Endothelial cell (in vitro differentiated cells): ENCODE measurements around the gene OXCT1. TPM values are rescaled to one million over a fixed set of nuclear protein-coding genes. Genes with fewer than 3 reads are reported as not detected.
A peak's percentile ranks its signal among the peaks of the same experiment; 100 is the strongest.

ENCODE experiments used
- DNase-seq: peaks from one replicate; pipeline ENCODE4 v3.0.0; 2021; ENCODE audit warnings: low spot score
- H3K27ac Mint-ChIP-seq: one replicate; pipeline ENCODE4 v1.8.0; 2021; ENCODE audit warnings: mixed read lengths, inconsistent platforms; ENCODE audit not compliant: unreplicated experiment
- H3K27me3 Mint-ChIP-seq: one replicate; pipeline ENCODE4 v1.8.0; 2021; ENCODE audit warnings: mild to moderate bottlenecking, moderate library complexity, mixed read lengths, inconsistent platforms; ENCODE audit not compliant: unreplicated experiment
- H3K36me3 Mint-ChIP-seq: one replicate; pipeline ENCODE4 v1.8.0; 2021; ENCODE audit warnings: mild to moderate bottlenecking, low read depth, mixed read lengths, inconsistent platforms; ENCODE audit not compliant: unreplicated experiment
- H3K4me1 Mint-ChIP-seq: one replicate; pipeline ENCODE4 v1.8.0; 2021; ENCODE audit warnings: mild to moderate bottlenecking, mixed read lengths, inconsistent platforms; ENCODE audit not compliant: unreplicated experiment
- H3K4me3 Mint-ChIP-seq: one replicate; pipeline ENCODE4 v1.8.0; 2021; ENCODE audit warnings: mild to moderate bottlenecking, mixed read lengths, inconsistent platforms; ENCODE audit not compliant: unreplicated experiment
- H3K9me3 Mint-ChIP-seq: one replicate; pipeline ENCODE4 v1.8.0; 2021; ENCODE audit warnings: mixed read lengths, inconsistent platforms; ENCODE audit not compliant: unreplicated experiment
- CTCF ChIP-seq: fragments of 200-600 bp; sonication (generic); IDR thresholded peaks from one replicate; pipeline ENCODE4 v1.5.0; 2021; ENCODE audit warnings: antibody characterized with exemption; ENCODE audit not compliant: unreplicated experiment
- total RNA-seq: library from RNA; stranded (reverse); fragmentation: NEBNext Ultra II Directional; extraction: Animal tissue kit (Norgen Biotek cat#: 25700); gene quantifications from one replicate; pipeline ENCODE4 v1.2.1, GENCODE V29; 2021; ENCODE audit not compliant: unreplicated experiment

Gene OXCT1
- total RNA-seq, 1 donor from 2014 or later, result 6.5 TPM

DNA sequence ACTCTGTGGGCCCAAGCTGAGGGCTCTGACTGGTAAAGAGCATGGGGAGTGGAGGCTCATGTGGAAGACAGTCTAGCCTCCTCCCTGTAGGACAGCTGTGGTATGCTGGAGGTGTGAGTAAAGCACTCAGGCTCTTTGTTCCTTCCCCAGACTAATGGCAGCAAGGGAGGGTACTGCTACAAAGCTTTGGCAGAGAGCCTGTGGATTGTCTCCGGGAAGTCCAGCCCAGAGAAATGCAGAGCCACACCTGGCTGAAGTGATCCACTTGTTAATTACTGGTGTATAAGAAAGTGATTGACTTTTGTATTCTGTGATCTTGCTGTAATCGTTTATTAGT lies 161.7 kb downstream of the OXCT1 start:
- H3K27me3 Mint-ChIP-seq, result no peaks in the 10 kb centered on the region
- no peaks in the 10 kb centered on the region for H3K4me1 Mint-ChIP-seq
- H3K36me3 Mint-ChIP-seq, result no peaks in the 10 kb centered on the region
- H3K9me3 Mint-ChIP-seq, result peaks cover 4% of the 10 kb centered on the region
- H3K27ac Mint-ChIP-seq, result no peak overlapping the region
- no peak overlapping the region for H3K4me3 Mint-ChIP-seq
- DNase-seq, result no peak
- no peak for TF ChIP-seq CTCF

- no peaks in the 10 kb centered on the region for H3K27me3 Mint-ChIP-seq
- no peak for TF ChIP-seq CTCF
- no peak overlapping the region for H3K27ac Mint-ChIP-seq
- H3K4me1 Mint-ChIP-seq, result no peaks in the 10 kb centered on the region
- DNase-seq, result peak; percentile 9
- peaks cover 4% of the 10 kb centered on the region for H3K9me3 Mint-ChIP-seq
- H3K36me3 Mint-ChIP-seq, result no peaks in the 10 kb centered on the region
- no peak overlapping the region for H3K4me3 Mint-ChIP-seq
These were observed 162.2 kb downstream of the OXCT1 start for GRCh38 chr5:41707853-41708603.

DNA sequence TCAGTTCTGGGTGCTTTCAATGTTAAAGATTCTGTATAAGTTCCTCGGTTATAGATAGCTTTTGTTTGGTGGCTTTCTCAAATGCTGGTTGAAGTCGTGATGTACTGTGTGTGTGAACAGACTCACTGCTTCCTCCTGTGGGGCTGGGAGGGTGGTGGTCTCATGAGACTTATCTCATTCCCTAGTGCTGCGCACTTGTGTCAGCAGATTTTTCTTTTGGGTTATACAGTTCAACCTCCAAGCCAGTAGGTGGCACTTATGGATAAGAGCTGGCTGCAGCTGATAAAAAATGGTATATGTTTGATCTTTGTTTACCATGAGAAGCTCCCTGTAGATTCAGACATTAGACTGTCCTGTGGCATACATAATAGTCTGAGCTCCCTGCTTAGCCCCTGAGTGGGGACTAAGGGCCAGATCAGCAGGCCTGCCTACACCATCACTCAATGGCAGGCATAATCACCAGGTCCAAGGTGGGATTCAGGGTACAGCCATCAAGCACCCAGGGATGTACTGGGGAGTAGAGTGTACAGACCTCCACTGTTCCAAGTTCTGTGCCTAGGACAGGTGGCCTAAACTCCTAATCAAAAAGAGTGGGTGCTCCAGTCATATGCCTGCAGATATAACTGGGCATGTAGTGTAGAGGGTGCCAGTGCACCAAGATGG lies 174.2 kb downstream of the OXCT1 start:
- no peaks in the 10 kb centered on the region for H3K9me3 Mint-ChIP-seq
- no peaks in the 10 kb centered on the region for H3K27me3 Mint-ChIP-seq
- H3K27ac Mint-ChIP-seq, result no peak overlapping the region

GRCh38 chr5:41686767-41687166 lies 183.5 kb downstream of the OXCT1 start:
- Mint-ChIP-seq H3K27me3 (no peaks in the 10 kb centered on the region), H3K27ac (no peak overlapping the region), H3K4me3 (no peak overlapping the region), H3K36me3 (no peaks in the 10 kb centered on the region), H3K9me3 (no peaks in the 10 kb centered on the region), H3K4me1 (no peaks in the 10 kb centered on the region)
- DNase-seq, result no peak
- no peak for TF ChIP-seq CTCF

More for the DNA sequence above, 174.2 kb downstream of the OXCT1 start:
- Mint-ChIP-seq H3K36me3 (no peaks in the 10 kb centered on the region), H3K4me3 (no peak overlapping the region), H3K4me1 (no peaks in the 10 kb centered on the region)
- no peak for TF ChIP-seq CTCF
- DNase-seq, result no peak

DNA sequence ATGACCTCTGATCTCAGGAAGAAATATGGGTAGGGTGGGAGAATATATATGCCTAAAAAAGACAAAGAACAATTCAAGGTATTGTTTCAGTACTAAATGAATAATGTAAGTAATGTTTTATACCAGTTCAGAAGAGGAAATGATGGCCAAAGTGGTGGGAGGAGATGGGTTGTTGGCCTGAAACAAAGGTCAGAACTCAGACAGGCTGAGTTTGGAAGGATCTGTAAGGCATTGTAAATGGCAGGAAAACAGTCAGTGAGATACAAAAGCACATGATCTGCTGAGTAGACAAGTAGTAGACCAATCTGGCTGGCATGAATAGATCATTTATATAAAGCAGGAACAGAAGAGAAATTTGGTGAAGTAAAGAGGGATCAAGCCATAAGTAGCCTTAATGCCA lies 184.0 kb downstream of the OXCT1 start:
- Mint-ChIP-seq H3K36me3 (no peaks in the 10 kb centered on the region), H3K9me3 (no peaks in the 10 kb centered on the region), H3K4me1 (no peaks in the 10 kb centered on the region), H3K27me3 (no peaks in the 10 kb centered on the region), H3K27ac (no peak overlapping the region), H3K4me3 (no peak overlapping the region)
- TF ChIP-seq CTCF, result no peak
- DNase-seq, result no peak
